Cardiac fibroblast (primary cell): ENCODE measurements around the gene MAJIN.

ENCODE experiments used
- DNase-seq, 2 donors: peaks; one replicate each; pipeline versions ENCODE4 v3.0.0 to v3.0.0-alpha.2; 2010; ENCODE audit warnings: low read depth in 2 of 2
- H3K4me3 ChIP-seq, 2 donors: replicated peaks in 1 of 2; 1 replicate in 1 of 2; 2 replicates in 1 of 2; pipeline ENCODE4 v1.5.1; 2011; ENCODE audit warnings: low read depth in 2 of 2, low read length in 2 of 2, mild to moderate bottlenecking in 2 of 2, moderate library complexity in 1 of 2
- TF ChIP-seq, protein P1 (sequence below): IDR thresholded peaks from one replicate; pipeline ENCODE4 v1.5.1; 2011; ENCODE audit warnings: low read depth, mild to moderate bottlenecking, low read length, inconsistent platforms

MAJIN gene

DNA sequence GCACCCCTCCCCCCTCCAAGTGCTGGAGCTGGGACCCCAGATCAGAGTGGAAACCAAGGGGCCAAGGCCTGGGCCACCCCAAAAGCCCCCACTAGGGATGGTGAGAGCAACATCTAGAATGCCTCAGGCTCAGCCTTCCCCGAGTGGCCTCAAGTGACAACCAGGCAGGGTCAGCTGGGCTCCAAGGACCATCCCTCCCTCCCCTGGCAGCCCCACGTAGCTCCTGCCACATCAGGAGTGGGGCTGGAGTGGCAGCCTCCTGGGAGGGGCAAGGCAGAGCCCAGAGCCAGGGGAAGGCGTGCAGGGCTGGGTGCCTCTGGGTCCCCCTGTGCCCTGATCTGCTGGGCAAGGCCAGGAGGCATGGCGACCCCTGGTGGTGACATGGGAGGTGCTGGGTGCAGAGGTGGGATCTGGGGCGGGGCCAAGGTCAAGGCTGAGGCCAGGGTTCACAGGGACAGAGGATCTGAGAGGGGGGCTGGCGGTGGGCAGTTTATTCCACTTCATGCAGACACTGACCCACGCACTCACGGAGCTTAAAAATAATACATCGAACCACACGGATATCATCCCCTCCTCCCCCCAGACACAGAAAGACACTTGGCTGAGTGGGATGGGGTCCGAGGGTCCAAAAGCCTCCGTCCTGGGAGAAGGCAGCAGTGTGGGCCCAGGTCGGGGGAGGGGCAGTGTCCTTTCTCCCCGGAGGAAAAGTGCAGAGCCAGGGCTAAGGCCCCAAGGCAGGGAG, 77.7 kb downstream of the MAJIN start:
- no peak overlapping the region for H3K4me3 ChIP-seq
- TF ChIP-seq, protein P1, sequence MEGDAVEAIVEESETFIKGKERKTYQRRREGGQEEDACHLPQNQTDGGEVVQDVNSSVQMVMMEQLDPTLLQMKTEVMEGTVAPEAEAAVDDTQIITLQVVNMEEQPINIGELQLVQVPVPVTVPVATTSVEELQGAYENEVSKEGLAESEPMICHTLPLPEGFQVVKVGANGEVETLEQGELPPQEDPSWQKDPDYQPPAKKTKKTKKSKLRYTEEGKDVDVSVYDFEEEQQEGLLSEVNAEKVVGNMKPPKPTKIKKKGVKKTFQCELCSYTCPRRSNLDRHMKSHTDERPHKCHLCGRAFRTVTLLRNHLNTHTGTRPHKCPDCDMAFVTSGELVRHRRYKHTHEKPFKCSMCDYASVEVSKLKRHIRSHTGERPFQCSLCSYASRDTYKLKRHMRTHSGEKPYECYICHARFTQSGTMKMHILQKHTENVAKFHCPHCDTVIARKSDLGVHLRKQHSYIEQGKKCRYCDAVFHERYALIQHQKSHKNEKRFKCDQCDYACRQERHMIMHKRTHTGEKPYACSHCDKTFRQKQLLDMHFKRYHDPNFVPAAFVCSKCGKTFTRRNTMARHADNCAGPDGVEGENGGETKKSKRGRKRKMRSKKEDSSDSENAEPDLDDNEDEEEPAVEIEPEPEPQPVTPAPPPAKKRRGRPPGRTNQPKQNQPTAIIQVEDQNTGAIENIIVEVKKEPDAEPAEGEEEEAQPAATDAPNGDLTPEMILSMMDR, result peak; percentile 93
- peak; percentile 73 to 78 for DNase-seq

GRCh38 chr11:64893194-64894069, 78.5 kb downstream of the MAJIN start:
- no peak for DNase-seq
- no peak overlapping the region for H3K4me3 ChIP-seq
- TF ChIP-seq, protein P1, result no peak

- DNase-seq, result no peak
- no peak overlapping the region for H3K4me3 ChIP-seq
- TF ChIP-seq, protein P1, result no peak
Observed at GRCh38 chr11:64892838-64893193, 79.1 kb downstream of the MAJIN start.

- no peak overlapping the region for H3K4me3 ChIP-seq
- DNase-seq, result no peak
- TF ChIP-seq, protein P1, result no peak
Observed at GRCh38 chr11:64892411-64892831, 79.5 kb downstream of the MAJIN start.

- DNase-seq, result no peak
- TF ChIP-seq, protein P1, result no peak
- no peak overlapping the region for H3K4me3 ChIP-seq
Observed at GRCh38 chr11:64891880-64892279, 80.0 kb downstream of the MAJIN start.

- no peak for DNase-seq
- TF ChIP-seq, protein P1, result no peak
- no peak overlapping the region for H3K4me3 ChIP-seq
Observed at GRCh38 chr11:64891215-64891848, 80.6 kb downstream of the MAJIN start.
